Mesenteric fat pad (tissue), 1 donor: ENCODE results near the gene CD72. TPM values are rescaled to one million over a fixed set of nuclear protein-coding genes. Genes with fewer than 3 reads are reported as not detected.

Experiments used
- DNase-seq: peaks from one replicate; pipeline ENCODE4 v3.0.0-alpha.2; 2020; ENCODE audit warnings: low spot score
- microRNA-seq: library from miRNA; unstranded; fragments of <30 nt; microRNA quantifications from one replicate; pipeline ENCODE4 v1.2.0, GENCODE V29; 2020; ENCODE audit warnings: borderline number of aligned reads
- total RNA-seq: library from RNA; stranded (reverse); fragmentation: NEBNext Ultra II Directional; extraction: Animal tissue kit (Norgen Biotek cat#: 25700); gene quantifications from one replicate; pipeline ENCODE4 v1.2.1, GENCODE V29; 2021
- donor health status: DM: yes; HTN: yes; CAD: no.

The CD72 gene
- total RNA-seq, 1 donor from 2014 or later: 7.0 TPM

DNA sequence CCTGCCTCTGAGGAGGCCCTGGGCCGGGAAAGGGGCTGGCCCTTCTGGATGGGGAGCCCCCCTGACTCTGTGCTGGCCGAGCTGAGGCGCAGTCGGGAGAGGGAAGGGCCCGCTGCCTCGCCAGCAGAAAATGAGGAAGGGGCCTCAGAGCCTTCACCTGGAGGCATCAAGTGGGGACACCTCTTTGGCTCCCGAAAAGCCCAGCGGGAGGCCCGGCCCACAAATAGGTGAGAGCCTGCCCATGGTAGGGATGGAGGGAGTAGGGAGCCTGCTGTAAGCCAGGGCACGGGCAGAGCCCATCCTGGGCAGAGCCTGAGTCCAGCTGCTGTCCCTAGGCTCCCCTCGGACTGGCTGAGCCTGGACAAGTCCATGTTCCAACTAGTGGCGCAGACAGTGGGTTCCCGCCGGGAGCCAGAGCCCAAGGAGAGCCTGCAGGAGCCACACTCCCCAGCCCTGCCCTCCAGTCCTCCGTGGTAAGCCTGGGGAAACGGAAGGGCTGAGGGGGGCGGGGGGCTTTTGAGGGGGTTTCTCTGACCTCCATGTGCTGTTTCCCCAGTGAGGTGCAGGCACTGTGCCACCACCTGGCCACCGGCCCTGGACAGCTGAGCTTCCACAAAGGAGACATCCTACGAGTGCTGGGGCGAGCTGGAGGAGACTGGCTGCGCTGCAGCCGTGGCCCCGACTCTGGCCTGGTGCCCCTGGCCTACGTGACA lies 57.4 kb downstream of the CD72 start:
- no peak for DNase-seq

Small RNA genes lying within 50 kb of the gene (microRNA-seq; reads per million reads assigned to microRNA genes)
- gene MIR4667: 4.4 reads per million

Other genes with a start within 250 kb of the CD72 start
- 40.2 TPM for gene RUSC2, start 128.3 kb downstream of the CD72 start, total RNA-seq
- 94.4 TPM for gene TESK1, start 13.2 kb downstream of the CD72 start, total RNA-seq
- 1.3 TPM for gene SIT1, start 32.5 kb upstream of the CD72 start, total RNA-seq
- 19,106 TPM for gene RMRP, start 39.6 kb upstream of the CD72 start, total RNA-seq
- gene CCDC107, start 39.9 kb upstream of the CD72 start, total RNA-seq: 103 TPM
- 0.58 TPM for gene ARHGEF39, start 46.8 kb upstream of the CD72 start, total RNA-seq
- not detected for gene CA9, start 55.5 kb upstream of the CD72 start, total RNA-seq
- gene TPM2, start 71.5 kb upstream of the CD72 start, total RNA-seq: 244 TPM
- gene TLN1, start 113.8 kb upstream of the CD72 start, total RNA-seq: 622 TPM
- 42.5 TPM for gene CREB3, start 114.3 kb upstream of the CD72 start, total RNA-seq
- 54.5 TPM for gene GBA2, start 130.8 kb upstream of the CD72 start, total RNA-seq
- gene RGP1, start 130.9 kb upstream of the CD72 start, total RNA-seq: 25.0 TPM
- gene MSMP, start 135.9 kb upstream of the CD72 start, total RNA-seq: not detected
- gene NPR2, start 173.2 kb upstream of the CD72 start, total RNA-seq: 23.2 TPM
- 0.61 TPM for gene SPAG8, start 193.8 kb upstream of the CD72 start, total RNA-seq
- 42.7 TPM for gene HINT2, start 196.6 kb upstream of the CD72 start, total RNA-seq
- gene FAM221B, start 210.3 kb upstream of the CD72 start, total RNA-seq: not detected
- gene TMEM8B, start 210.8 kb upstream of the CD72 start, total RNA-seq: 6.7 TPM